ENCODE data around the gene SNX13. TPM values are rescaled to one million over a fixed set of nuclear protein-coding genes. Genes with fewer than 3 reads are reported as not detected.

SNX13 gene
- total RNA-seq, 1 experiment from 2014 or later: 77.7 TPM

- DNase-seq (ENCODE audit: low spot score): no peak
These were observed 4.4 kb upstream of the SNX13 start for GRCh38 chr7:17944720-17945119.

GRCh38 chr7:17943006-17943405 lies 2.7 kb upstream of the SNX13 start:
- DNase-seq (ENCODE audit: low spot score): no peak

- DNase-seq (ENCODE audit: low spot score): no peak
These were observed 1.9 kb upstream of the SNX13 start for GRCh38 chr7:17942231-17942630.

- no peak for DNase-seq (ENCODE audit: low spot score)
These were observed 697 bp upstream of the SNX13 start for GRCh38 chr7:17940951-17941431.

- DNase-seq (ENCODE audit: low spot score): peak; percentile 58
These were observed 540 bp downstream of the SNX13 start for GRCh38 chr7:17939606-17940301.

- DNase-seq (ENCODE audit: low spot score): peak; percentile 58
These were observed 1.1 kb downstream of the SNX13 start for GRCh38 chr7:17939211-17939605.

- DNase-seq (ENCODE audit: low spot score): no peak
These were observed 2.7 kb downstream of the SNX13 start for GRCh38 chr7:17937506-17938120.

- no peak for DNase-seq (ENCODE audit: low spot score)
These were observed 4.0 kb downstream of the SNX13 start for GRCh38 chr7:17936321-17936720.

GRCh38 chr7:17934612-17935240 lies 5.6 kb downstream of the SNX13 start:
- DNase-seq (ENCODE audit: low spot score): no peak

GRCh38 chr7:17934094-17934493 lies 6.2 kb downstream of the SNX13 start:
- no peak for DNase-seq (ENCODE audit: low spot score)

- DNase-seq (ENCODE audit: low spot score): no peak
These were observed 7.5 kb downstream of the SNX13 start for GRCh38 chr7:17932770-17933169.

- no peak for DNase-seq (ENCODE audit: low spot score)
These were observed 9.2 kb downstream of the SNX13 start for GRCh38 chr7:17931069-17931468.

- no peak for DNase-seq (ENCODE audit: low spot score)
These were observed 9.7 kb downstream of the SNX13 start for GRCh38 chr7:17930546-17930945.

GRCh38 chr7:17929647-17930395 lies 10.5 kb downstream of the SNX13 start:
- no peak for DNase-seq (ENCODE audit: low spot score)

- no peak for DNase-seq (ENCODE audit: low spot score)
These were observed 12.2 kb downstream of the SNX13 start for GRCh38 chr7:17928055-17928454.

- DNase-seq (ENCODE audit: low spot score): no peak
These were observed 18.4 kb downstream of the SNX13 start for GRCh38 chr7:17921857-17922416.

- DNase-seq (ENCODE audit: low spot score): no peak
These were observed 22.5 kb downstream of the SNX13 start for GRCh38 chr7:17917842-17918241.

GRCh38 chr7:17916786-17917185 lies 23.5 kb downstream of the SNX13 start:
- no peak for DNase-seq (ENCODE audit: low spot score)

- DNase-seq (ENCODE audit: low spot score): no peak
These were observed 24.5 kb downstream of the SNX13 start for GRCh38 chr7:17915796-17916195.

- no peak for DNase-seq (ENCODE audit: low spot score)
These were observed 25.1 kb downstream of the SNX13 start for GRCh38 chr7:17915168-17915567.

- DNase-seq (ENCODE audit: low spot score): no peak
These were observed 27.0 kb downstream of the SNX13 start for GRCh38 chr7:17913250-17913649.

Data from H4 (cell line).